Choroid plexus epithelial cell (primary cell): ENCODE results near the gene SRGAP1.

Experiments
- DNase-seq: peaks from one replicate; pipeline ENCODE4 v3.0.0-alpha.2; 2010; ENCODE audit warnings: low read depth
- H3K4me3 ChIP-seq: 2 replicates; pipeline ENCODE4 v1.5.1; 2011; ENCODE audit warnings: low read depth, mild to moderate bottlenecking, control low read depth, low read length, moderate library complexity
- CTCF ChIP-seq: conservative IDR thresholded peaks from 2 replicates; pipeline ENCODE4 v1.5.1; 2011; ENCODE audit warnings: low read depth, mild to moderate bottlenecking, control low read depth, inconsistent platforms, low read length, moderate library complexity

Gene SRGAP1

GRCh38 chr12:63967358-63968145 lies 123.1 kb downstream of the SRGAP1 start:
- peak; percentile 68 for DNase-seq
- TF ChIP-seq CTCF, result no peak
- H3K4me3 ChIP-seq, result no peak overlapping the region

- no peak overlapping the region for H3K4me3 ChIP-seq
- no peak for DNase-seq
- TF ChIP-seq CTCF, result no peak
These were observed 124.2 kb downstream of the SRGAP1 start for GRCh38 chr12:63968673-63969072.

DNA sequence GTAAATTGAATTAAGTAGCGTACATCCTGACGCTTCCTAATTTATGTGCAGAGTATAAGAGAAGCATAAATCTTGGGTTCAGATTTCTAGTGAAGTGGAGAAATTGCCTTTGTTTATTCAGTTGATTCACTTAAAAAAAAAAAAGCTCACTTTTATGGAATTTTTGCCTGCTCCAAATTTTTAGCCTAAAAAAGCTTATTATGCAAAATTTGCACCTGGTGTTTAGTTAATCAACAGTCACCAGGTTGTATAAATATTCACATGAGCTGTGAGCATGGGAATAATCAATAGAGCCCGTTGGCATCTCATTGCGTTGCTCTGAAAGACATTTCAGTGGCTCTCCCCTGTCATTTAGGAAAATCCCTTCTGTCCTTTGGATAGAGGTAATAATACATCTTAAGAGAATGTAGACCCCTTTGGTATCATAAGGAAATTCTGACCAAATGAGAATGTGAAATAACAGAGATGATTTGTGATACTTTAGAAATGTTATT lies 132.4 kb downstream of the SRGAP1 start:
- TF ChIP-seq CTCF, result no peak
- DNase-seq, result no peak
- H3K4me3 ChIP-seq, result no peak overlapping the region

GRCh38 chr12:63977441-63977840 lies 132.9 kb downstream of the SRGAP1 start:
- no peak overlapping the region for H3K4me3 ChIP-seq
- no peak for DNase-seq
- no peak for TF ChIP-seq CTCF

GRCh38 chr12:63978519-63978918 lies 134.0 kb downstream of the SRGAP1 start:
- DNase-seq, result peak; percentile 86
- H3K4me3 ChIP-seq, result no peak overlapping the region
- no peak for TF ChIP-seq CTCF

DNA sequence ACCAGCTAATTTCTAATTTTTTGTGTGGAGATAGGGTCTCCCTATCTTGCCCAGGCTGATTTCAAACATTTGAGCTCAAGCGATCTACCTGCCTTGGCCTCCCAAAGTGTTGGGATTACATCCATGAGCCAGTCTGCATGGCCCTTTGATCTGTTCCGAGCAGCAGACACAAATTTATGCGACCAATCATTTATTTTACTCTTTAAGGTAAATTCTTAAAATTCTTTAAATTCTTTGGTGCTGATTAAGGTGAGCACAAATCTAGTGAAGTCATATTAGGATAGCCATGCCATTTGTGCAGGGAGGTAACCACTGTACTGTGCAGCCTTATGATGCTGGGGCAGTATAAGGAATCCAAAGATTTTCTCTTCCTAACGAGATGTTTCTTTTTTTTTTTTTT lies 135.7 kb downstream of the SRGAP1 start:
- DNase-seq, result no peak
- TF ChIP-seq CTCF, result no peak
- H3K4me3 ChIP-seq, result no peak overlapping the region

GRCh38 chr12:63981343-63981742 lies 136.8 kb downstream of the SRGAP1 start:
- DNase-seq, result no peak
- H3K4me3 ChIP-seq, result no peak overlapping the region
- no peak for TF ChIP-seq CTCF
